Astrocyte (in vitro differentiated cells and primary cell): ENCODE measurements around the gene CDH23. TPM values are rescaled to one million over a fixed set of nuclear protein-coding genes. Genes with fewer than 3 reads are reported as not detected.

Source experiments
- DNase-seq: peaks from one replicate; pipeline ENCODE4 v3.0.0-alpha.2; 2010; ENCODE audit warnings: low read depth
- FAIRE-seq: peaks from 2 replicates; lab custom pipeline; 2011; peaks lifted over from hg19 to GRCh38; lab: Jason Lieb, UNC
- H2AFZ ChIP-seq: 2 replicates; pipeline ENCODE4 v1.6.0; 2012; ENCODE audit warnings: low read depth, low read length, inconsistent platforms
- H3K27ac ChIP-seq: 2 replicates; pipeline ENCODE4 v1.5.1; 2011; ENCODE audit warnings: low read depth, low read length, inconsistent platforms
- H3K27me3 ChIP-seq: 2 replicates; pipeline ENCODE4 v1.6.0; 2011; ENCODE audit warnings: low read length, inconsistent platforms; ENCODE audit not compliant: insufficient read depth
- H3K36me3 ChIP-seq: 2 replicates; pipeline ENCODE4 v1.5.1; 2011; ENCODE audit warnings: low read length, inconsistent platforms; ENCODE audit not compliant: insufficient read depth
- H3K4me1 ChIP-seq: 2 replicates; pipeline ENCODE4 v1.5.1; 2011; ENCODE audit warnings: low read length, inconsistent platforms; ENCODE audit not compliant: insufficient read depth
- H3K4me2 ChIP-seq: 2 replicates; pipeline ENCODE4 v1.6.0; 2012; ENCODE audit warnings: low read length, inconsistent platforms
- H3K4me3 ChIP-seq: 2 replicates; pipeline ENCODE4 v1.5.1; 2011; ENCODE audit warnings: low read depth, mild to moderate bottlenecking, low read length, inconsistent platforms; ENCODE audit not compliant: insufficient read depth
- H3K79me2 ChIP-seq: 2 replicates; pipeline ENCODE4 v1.6.0; 2012; ENCODE audit warnings: mild to moderate bottlenecking, low read length, inconsistent platforms; ENCODE audit not compliant: insufficient read depth
- H3K9ac ChIP-seq: 2 replicates; pipeline ENCODE4 v1.6.0; 2012; ENCODE audit warnings: mild to moderate bottlenecking, low read length, inconsistent platforms
- H3K9me3 ChIP-seq: 2 replicates; pipeline ENCODE4 v1.5.1; 2012; ENCODE audit warnings: low read depth, mild to moderate bottlenecking, low read length, inconsistent platforms; ENCODE audit not compliant: insufficient read depth
- H4K20me1 ChIP-seq: 2 replicates; pipeline ENCODE4 v1.6.0; 2012; ENCODE audit warnings: low read length, inconsistent platforms; ENCODE audit not compliant: insufficient read depth
- H3K27ac Mint-ChIP-seq: one replicate; pipeline ENCODE4 v1.8.0; 2021; ENCODE audit warnings: mild to moderate bottlenecking, mixed read lengths; ENCODE audit not compliant: unreplicated experiment
- H3K27me3 Mint-ChIP-seq: one replicate; pipeline ENCODE4 v1.8.0; 2021; ENCODE audit warnings: low read depth, mixed read lengths; ENCODE audit not compliant: unreplicated experiment
- H3K36me3 Mint-ChIP-seq: one replicate; pipeline ENCODE4 v1.8.0; 2021; ENCODE audit warnings: low read depth, mixed read lengths; ENCODE audit not compliant: unreplicated experiment
- H3K4me1 Mint-ChIP-seq: one replicate; pipeline ENCODE4 v1.8.0; 2021; ENCODE audit warnings: low read depth, mixed read lengths; ENCODE audit not compliant: unreplicated experiment
- H3K4me3 Mint-ChIP-seq: one replicate; pipeline ENCODE4 v1.8.0; 2021; ENCODE audit warnings: mild to moderate bottlenecking, moderate library complexity, mixed read lengths; ENCODE audit not compliant: unreplicated experiment
- H3K9me3 Mint-ChIP-seq: one replicate; pipeline ENCODE4 v1.8.0; 2021; ENCODE audit warnings: mild to moderate bottlenecking, mixed read lengths; ENCODE audit not compliant: unreplicated experiment
- EZH2 ChIP-seq: IDR thresholded peaks from 2 replicates; pipeline ENCODE4 v1.6.1; 2012; ENCODE audit warnings: mild to moderate bottlenecking, low read length, inconsistent platforms; ENCODE audit not compliant: insufficient read depth
- total RNA-seq: library from RNA; stranded (reverse); gene quantifications from 2 replicates; pipeline ENCODE4 v1.2.1, GENCODE V29; 2021
- TF ChIP-seq, protein P1 (sequence below): IDR thresholded peaks from 2 replicates; pipeline ENCODE4 v1.5.1; 2011; ENCODE audit warnings: low read depth, mild to moderate bottlenecking, inconsistent platforms, low read length, moderate library complexity; ENCODE audit not compliant: insufficient read depth

CDH23 gene
- total RNA-seq, 1 donor from 2014 or later, result not detected

DNA sequence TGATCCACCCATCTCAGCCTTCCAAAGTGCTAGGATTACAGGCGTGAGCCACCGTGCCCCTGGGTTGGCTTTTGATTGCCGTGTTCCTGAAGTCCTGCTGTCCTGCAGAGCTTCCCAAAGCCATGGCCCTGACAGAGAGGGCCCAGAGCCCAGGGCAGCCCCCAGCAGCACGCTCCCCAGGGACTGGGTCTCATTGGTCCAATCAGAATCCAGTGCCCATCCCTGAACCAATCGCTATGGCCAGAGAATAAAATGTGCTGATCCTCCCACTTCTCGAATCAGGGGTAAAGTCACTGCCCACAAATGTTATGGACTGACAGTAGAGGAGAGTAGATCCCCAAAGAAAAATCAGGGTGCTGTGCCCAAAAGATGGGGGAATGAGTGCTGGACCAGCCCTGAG, 327.8 kb downstream of the CDH23 start:
- Mint-ChIP-seq H3K27me3 (peaks cover 37% of the 10 kb centered on the region), H3K4me3 (no peak overlapping the region), H3K27ac (no peak overlapping the region), H3K9me3 (peaks cover 4% of the 10 kb centered on the region), H3K4me1 (peaks cover 14% of the 10 kb centered on the region), H3K36me3 (no peaks in the 10 kb centered on the region)
- H3K27me3 ChIP-seq, result peaks cover 15% of the 10 kb centered on the region
- H3K4me3 ChIP-seq, result no peak overlapping the region
- H3K36me3 ChIP-seq, result no peaks in the 10 kb centered on the region
- FAIRE-seq (no peak), DNase-seq (no peak)
- TF ChIP-seq EZH2, result no peak
- TF ChIP-seq, protein P1, sequence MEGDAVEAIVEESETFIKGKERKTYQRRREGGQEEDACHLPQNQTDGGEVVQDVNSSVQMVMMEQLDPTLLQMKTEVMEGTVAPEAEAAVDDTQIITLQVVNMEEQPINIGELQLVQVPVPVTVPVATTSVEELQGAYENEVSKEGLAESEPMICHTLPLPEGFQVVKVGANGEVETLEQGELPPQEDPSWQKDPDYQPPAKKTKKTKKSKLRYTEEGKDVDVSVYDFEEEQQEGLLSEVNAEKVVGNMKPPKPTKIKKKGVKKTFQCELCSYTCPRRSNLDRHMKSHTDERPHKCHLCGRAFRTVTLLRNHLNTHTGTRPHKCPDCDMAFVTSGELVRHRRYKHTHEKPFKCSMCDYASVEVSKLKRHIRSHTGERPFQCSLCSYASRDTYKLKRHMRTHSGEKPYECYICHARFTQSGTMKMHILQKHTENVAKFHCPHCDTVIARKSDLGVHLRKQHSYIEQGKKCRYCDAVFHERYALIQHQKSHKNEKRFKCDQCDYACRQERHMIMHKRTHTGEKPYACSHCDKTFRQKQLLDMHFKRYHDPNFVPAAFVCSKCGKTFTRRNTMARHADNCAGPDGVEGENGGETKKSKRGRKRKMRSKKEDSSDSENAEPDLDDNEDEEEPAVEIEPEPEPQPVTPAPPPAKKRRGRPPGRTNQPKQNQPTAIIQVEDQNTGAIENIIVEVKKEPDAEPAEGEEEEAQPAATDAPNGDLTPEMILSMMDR, result no peak
- no peak overlapping the region for H3K4me2 ChIP-seq
- no peak overlapping the region for H2AFZ ChIP-seq
- H3K9me3 ChIP-seq, result no peaks in the 10 kb centered on the region
- H3K9ac ChIP-seq, result no peak overlapping the region
- H3K27ac ChIP-seq, result no peak overlapping the region
- H3K4me1 ChIP-seq, result peaks cover 7% of the 10 kb centered on the region
- no peaks in the 10 kb centered on the region for H4K20me1 ChIP-seq
- H3K79me2 ChIP-seq, result no peaks in the 10 kb centered on the region

DNA sequence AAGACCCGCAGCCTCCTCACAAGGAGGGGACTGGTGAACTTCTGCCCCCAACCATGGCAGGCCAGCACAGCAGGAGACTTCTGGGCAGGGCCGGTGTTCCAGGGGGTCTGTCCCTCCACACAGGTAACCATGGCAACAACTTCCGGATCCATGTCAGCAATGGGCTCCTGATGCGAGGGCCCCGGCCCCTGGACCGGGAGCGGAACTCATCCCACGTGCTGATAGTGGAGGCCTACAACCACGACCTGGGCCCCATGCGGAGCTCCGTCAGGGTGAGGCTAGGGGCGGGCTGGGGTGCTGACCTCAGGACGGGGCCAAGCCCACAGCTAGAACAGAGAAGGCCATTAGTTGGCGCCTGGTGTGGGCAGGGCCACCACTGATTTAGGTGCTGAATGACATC, 328.5 kb downstream of the CDH23 start:
- H4K20me1 ChIP-seq, result no peaks in the 10 kb centered on the region
- no peaks in the 10 kb centered on the region for H3K79me2 ChIP-seq
- Mint-ChIP-seq H3K4me1 (peaks cover 14% of the 10 kb centered on the region), H3K4me3 (no peak overlapping the region), H3K27ac (no peak overlapping the region), H3K9me3 (peaks cover 4% of the 10 kb centered on the region), H3K36me3 (no peaks in the 10 kb centered on the region), H3K27me3 (peaks cover 39% of the 10 kb centered on the region)
- H3K27ac ChIP-seq, result no peak overlapping the region
- H3K9ac ChIP-seq, result no peak overlapping the region
- no peak overlapping the region for H3K4me2 ChIP-seq
- H2AFZ ChIP-seq, result no peak overlapping the region
- H3K36me3 ChIP-seq, result no peaks in the 10 kb centered on the region
- H3K27me3 ChIP-seq, result peaks cover 15% of the 10 kb centered on the region
- H3K4me3 ChIP-seq, result no peak overlapping the region
- FAIRE-seq (no peak), DNase-seq (no peak)
- H3K9me3 ChIP-seq, result no peaks in the 10 kb centered on the region
- TF ChIP-seq, protein P1, result no peak
- no peak for TF ChIP-seq EZH2
- peaks cover 7% of the 10 kb centered on the region for H3K4me1 ChIP-seq

DNA sequence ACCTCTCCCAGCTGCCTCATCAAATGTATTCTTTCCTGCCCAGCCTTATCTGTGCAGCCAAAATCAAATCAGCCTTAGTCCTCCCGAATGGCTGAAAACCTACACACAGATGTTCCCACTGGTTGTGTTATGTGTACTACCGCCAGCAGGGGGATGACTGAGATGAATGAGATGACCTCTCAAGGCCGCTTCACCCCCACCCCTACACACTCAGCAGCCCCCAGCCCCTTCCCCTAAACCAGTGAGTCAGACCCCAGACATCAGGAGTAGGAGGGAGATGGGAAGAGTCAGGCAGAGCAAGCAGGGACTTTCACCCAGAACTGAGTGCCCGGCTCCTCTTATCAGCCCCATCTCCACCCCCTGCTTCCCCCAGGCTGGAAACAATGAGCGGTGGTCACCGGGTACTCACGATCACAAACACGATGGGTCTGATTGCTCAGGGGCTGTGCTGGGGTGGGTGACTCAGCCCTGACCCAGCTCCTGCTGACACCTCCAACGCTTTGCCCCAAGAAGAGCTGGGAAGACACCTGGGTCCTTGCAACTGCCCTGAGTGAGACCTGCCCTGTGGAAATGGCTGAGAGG, 329.4 kb downstream of the CDH23 start:
- peaks cover 4% of the 10 kb centered on the region for H3K9me3 Mint-ChIP-seq
- DNase-seq, result peak; percentile 56
- peaks cover 14% of the 10 kb centered on the region for H3K4me1 Mint-ChIP-seq
- no peak overlapping the region for H3K4me3 Mint-ChIP-seq
- Histone ChIP-seq H4K20me1 (no peaks in the 10 kb centered on the region), H3K9ac (no peak overlapping the region), H3K4me2 (peak overlapping the region; percentile 37), H2AFZ (no peak overlapping the region), H3K9me3 (no peaks in the 10 kb centered on the region), H3K4me1 (peaks cover 7% of the 10 kb centered on the region), H3K36me3 (no peaks in the 10 kb centered on the region), H3K27ac (no peak overlapping the region), H3K4me3 (no peak overlapping the region), H3K79me2 (no peaks in the 10 kb centered on the region), H3K27me3 (peaks cover 6% of the 10 kb centered on the region)
- FAIRE-seq, result no peak
- no peaks in the 10 kb centered on the region for H3K36me3 Mint-ChIP-seq
- peaks cover 32% of the 10 kb centered on the region for H3K27me3 Mint-ChIP-seq
- TF ChIP-seq, protein P1, result peak; percentile 33
- no peak for TF ChIP-seq EZH2
- no peak overlapping the region for H3K27ac Mint-ChIP-seq
